Measurements from ENCODE around the gene NEU4.

- TF ChIP-seq, protein P1, sequence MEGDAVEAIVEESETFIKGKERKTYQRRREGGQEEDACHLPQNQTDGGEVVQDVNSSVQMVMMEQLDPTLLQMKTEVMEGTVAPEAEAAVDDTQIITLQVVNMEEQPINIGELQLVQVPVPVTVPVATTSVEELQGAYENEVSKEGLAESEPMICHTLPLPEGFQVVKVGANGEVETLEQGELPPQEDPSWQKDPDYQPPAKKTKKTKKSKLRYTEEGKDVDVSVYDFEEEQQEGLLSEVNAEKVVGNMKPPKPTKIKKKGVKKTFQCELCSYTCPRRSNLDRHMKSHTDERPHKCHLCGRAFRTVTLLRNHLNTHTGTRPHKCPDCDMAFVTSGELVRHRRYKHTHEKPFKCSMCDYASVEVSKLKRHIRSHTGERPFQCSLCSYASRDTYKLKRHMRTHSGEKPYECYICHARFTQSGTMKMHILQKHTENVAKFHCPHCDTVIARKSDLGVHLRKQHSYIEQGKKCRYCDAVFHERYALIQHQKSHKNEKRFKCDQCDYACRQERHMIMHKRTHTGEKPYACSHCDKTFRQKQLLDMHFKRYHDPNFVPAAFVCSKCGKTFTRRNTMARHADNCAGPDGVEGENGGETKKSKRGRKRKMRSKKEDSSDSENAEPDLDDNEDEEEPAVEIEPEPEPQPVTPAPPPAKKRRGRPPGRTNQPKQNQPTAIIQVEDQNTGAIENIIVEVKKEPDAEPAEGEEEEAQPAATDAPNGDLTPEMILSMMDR (IDR thresholded peaks at IDR 0.05 in 8 of 11, conservative IDR thresholded peaks at IDR 0.05 in 3 of 11), result no peak
- TF ChIP-seq POLR2A (IDR thresholded peaks at IDR 0.05), result no peak
Measured at GRCh38 chr2:241802421-241803318, 6.3 kb upstream of the NEU4 start.

All from spleen (tissue), 7 donors.